ENCODE measurements around the gene CTNNA1.

Gene CTNNA1

GRCh38 chr5:138922494-138922893, 169.3 kb downstream of the CTNNA1 start:
- TF ChIP-seq CTCF (IDR thresholded peaks at IDR 0.05; ENCODE audit: unreplicated experiment in 3 of 3): no peak
- Mint-ChIP-seq H3K27me3 (ENCODE audit: low read depth) (no peaks in the 10 kb centered on the region), H3K4me3 (no peak overlapping the region), H3K9me3 (no peaks in the 10 kb centered on the region), H3K4me1 (peaks cover 8% of the 10 kb centered on the region), H3K36me3 (ENCODE audit: low read depth) (peaks cover 67% of the 10 kb centered on the region), H3K27ac (peak overlapping the region in 1 of 3 experiments; percentile 76)

- Mint-ChIP-seq H3K4me3 (no peak overlapping the region), H3K9me3 (no peaks in the 10 kb centered on the region)
Measured at GRCh38 chr5:138925090-138925635, 171.9 kb downstream of the CTNNA1 start.

DNA sequence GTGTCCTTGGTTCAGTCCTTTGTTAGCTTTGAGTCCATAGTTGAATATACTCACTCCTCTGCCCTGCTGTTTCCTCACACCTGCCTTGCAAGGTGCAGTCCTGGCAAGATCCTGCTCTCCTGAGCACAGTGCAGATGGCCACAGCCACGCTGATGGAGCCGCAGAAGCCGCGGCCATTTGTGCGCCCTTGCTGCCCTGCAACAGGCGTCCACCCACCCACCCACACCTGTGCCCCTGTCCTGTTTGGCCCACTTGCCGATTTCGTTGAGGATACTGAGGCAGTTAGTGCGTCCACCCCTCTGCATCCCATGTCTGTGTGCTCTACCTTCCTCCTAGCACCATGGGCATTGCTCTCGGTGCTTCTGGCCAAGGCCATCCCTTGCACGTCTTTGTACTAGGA, 173.0 kb downstream of the CTNNA1 start:
- peaks cover 18% of the 10 kb centered on the region for H3K4me1 Mint-ChIP-seq
- peak overlapping the region in 2 of 3 experiments; percentile 24 to 38 for H3K27ac Mint-ChIP-seq
- H3K36me3 Mint-ChIP-seq (ENCODE audit: low read depth): peaks cover 78% of the 10 kb centered on the region
- H3K27me3 Mint-ChIP-seq (ENCODE audit: low read depth): no peaks in the 10 kb centered on the region
- TF ChIP-seq CTCF (IDR thresholded peaks at IDR 0.05; ENCODE audit: unreplicated experiment in 3 of 3): no peak
- H3K4me3 Mint-ChIP-seq: no peak overlapping the region
- H3K9me3 Mint-ChIP-seq: no peaks in the 10 kb centered on the region

More at GRCh38 chr5:138925090-138925635, 171.9 kb downstream of the CTNNA1 start:
- Mint-ChIP-seq H3K27me3 (ENCODE audit: low read depth) (no peaks in the 10 kb centered on the region), H3K4me1 (peaks cover 18% of the 10 kb centered on the region), H3K27ac (no peak overlapping the region), H3K36me3 (ENCODE audit: low read depth) (peaks cover 70% of the 10 kb centered on the region)
- TF ChIP-seq CTCF (IDR thresholded peaks at IDR 0.05; ENCODE audit: unreplicated experiment in 3 of 3): no peak

GRCh38 chr5:138926688-138927448, 173.6 kb downstream of the CTNNA1 start:
- Mint-ChIP-seq H3K36me3 (ENCODE audit: low read depth) (peaks cover 82% of the 10 kb centered on the region), H3K9me3 (no peaks in the 10 kb centered on the region), H3K4me3 (no peak overlapping the region), H3K27ac (peak overlapping the region in 1 of 3 experiments; percentile 38), H3K4me1 (peaks cover 22% of the 10 kb centered on the region), H3K27me3 (ENCODE audit: low read depth) (no peaks in the 10 kb centered on the region)
- no peak for TF ChIP-seq CTCF (IDR thresholded peaks at IDR 0.05; ENCODE audit: unreplicated experiment in 3 of 3)

GRCh38 chr5:138927544-138927943, 174.3 kb downstream of the CTNNA1 start:
- H3K27me3 Mint-ChIP-seq (ENCODE audit: low read depth): no peaks in the 10 kb centered on the region
- H3K4me1 Mint-ChIP-seq: peaks cover 22% of the 10 kb centered on the region
- H3K9me3 Mint-ChIP-seq: no peaks in the 10 kb centered on the region
- peaks cover 84% of the 10 kb centered on the region for H3K36me3 Mint-ChIP-seq (ENCODE audit: low read depth)
- peak overlapping the region; percentile 4 to 74 (median 38) for H3K27ac Mint-ChIP-seq
- no peak for TF ChIP-seq CTCF (IDR thresholded peaks at IDR 0.05; ENCODE audit: unreplicated experiment in 3 of 3)
- H3K4me3 Mint-ChIP-seq: no peak overlapping the region
